EH (cell line): ENCODE measurements around the gene RIC8B.

Experiments
- DNase-seq: peaks from one replicate; pipeline ENCODE4 v3.0.0-alpha.2; 2015; ENCODE audit warnings: low read depth

Gene RIC8B

DNA sequence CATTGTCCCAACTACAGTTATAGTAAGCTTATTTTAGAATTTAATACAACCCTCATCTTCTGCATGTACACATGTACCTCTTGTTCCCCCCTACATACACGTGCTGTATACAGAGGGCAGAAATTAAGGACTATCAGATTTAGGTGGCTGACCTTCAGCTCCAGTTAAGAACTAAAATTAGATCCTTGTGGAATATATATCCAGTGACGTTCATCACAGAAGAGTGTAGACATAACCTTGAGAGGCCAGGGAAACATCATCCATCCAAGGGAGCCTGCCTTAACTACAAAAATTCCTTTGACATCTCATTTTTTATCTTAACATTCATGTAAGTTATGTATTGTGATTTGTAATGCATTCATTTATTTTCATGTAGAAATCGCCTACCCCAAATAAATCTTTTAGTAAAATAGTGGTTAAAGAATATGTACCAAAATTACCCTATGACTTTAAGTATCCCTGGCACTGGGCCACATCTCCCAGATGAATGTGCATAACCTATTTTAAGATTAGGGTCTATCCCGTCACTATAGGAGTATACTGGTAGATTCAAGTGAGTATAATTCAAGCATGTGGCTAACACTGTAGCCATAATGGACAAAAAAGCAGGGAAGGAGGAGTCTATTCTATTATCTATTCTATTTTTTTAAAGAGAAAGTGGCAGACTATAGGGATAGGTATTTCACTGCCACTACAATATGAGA, 27.5 kb downstream of the RIC8B start:
- DNase-seq, result no peak

DNA sequence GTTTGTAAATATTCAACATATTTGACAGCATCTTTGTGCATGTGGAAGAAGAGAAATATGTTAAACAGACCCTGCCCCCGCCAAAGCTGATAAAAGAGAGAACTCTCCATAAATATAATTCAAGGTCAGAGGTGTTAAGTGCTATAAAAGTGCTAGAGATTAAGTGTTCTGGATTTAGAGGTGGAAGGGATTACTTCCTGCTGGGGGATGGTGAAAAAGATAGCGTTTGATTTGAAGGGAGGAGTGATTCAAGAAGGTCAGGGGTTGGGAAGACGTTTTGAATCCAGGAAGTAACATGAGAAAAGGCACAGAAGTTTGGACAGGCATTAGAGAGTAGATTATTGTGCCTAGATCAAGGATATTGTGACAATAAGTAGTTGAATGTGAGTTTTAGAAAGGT, 30.2 kb downstream of the RIC8B start:
- DNase-seq, result no peak

- peak; percentile 4 for DNase-seq
These were observed 40.2 kb downstream of the RIC8B start for GRCh38 chr12:106814714-106815113.

- DNase-seq, result no peak
These were observed 41.3 kb downstream of the RIC8B start for GRCh38 chr12:106815741-106816140.

DNA sequence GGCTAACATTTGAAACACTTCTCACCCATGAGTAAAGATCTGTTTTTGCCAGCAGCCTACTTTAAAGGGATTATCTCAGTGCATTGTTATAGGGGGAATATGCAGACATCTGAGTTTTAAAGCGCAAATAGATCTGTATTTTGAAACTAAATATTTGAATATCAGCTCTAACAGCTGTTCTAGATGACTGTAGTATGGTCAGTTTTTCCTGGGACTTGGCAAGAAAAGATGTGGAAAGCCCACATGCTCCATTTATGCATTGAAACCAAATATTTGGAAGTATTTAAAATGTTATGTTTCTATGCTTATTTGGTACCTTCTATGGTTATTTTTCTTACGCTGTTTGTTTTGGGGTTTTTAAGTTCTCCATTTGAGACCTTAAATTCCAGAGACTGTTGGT, 41.7 kb downstream of the RIC8B start:
- no peak for DNase-seq

- no peak for DNase-seq
These were observed 45.5 kb downstream of the RIC8B start for GRCh38 chr12:106819991-106820390.

DNA sequence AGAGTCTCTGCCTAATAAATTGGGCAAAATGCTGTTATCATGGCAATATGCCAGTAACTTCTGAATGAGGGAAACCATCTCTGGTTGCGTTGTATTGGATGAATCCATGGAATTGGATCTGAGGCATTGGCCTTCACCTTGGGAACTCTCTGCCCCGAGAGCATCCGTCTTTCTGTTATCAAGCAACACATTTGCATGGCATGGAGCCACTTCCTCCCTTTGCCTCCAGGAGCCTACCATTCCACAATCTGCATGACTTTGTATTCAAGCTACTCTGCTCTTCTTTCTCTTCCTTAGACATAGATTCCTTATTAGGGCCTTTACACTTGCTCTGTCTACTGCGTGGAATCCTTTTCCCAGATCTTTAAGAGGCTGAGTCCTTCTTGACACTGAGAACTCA, 57.2 kb downstream of the RIC8B start:
- DNase-seq, result no peak

DNA sequence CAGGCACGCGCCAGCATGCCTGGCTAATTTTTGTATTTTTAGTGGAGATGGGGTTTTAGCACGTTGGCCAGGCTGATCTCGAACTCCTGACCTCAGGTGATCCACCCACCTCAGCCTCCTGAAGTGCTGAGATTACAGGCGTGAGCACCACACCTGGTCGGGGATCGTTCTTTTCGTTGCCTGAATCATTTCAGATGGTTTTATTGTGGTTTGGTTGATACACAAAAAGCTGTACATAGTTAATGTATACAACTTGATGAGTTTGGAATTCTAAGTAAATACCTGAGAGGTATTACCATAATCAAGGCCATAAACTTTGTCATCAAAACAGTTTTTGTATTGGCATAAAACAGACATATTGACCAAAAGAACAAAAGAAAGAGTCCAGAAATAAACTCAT, 63.3 kb downstream of the RIC8B start:
- DNase-seq, result no peak

GRCh38 chr12:106839333-106839732, 64.9 kb downstream of the RIC8B start:
- DNase-seq, result no peak

DNA sequence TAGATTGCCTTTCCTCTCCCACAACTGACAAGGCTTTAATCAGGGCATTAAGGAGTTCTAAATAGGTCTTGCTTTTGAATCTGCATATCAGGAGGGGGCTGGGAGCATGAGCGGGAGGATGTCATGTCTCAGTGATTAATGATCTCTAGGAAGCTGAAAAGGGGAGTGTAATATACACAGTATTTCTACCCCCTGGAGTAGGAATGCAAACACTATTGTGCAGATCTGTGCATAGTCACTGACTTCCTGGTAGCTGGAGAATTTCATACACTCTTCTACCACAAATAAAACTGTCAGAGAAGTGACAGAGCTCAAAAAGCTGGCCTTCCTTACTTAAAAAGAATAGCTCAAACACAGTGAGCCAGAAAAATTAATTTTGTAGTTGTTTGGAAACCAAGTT, 65.8 kb downstream of the RIC8B start:
- DNase-seq, result peak; percentile 85

- DNase-seq, result peak; percentile 66
These were observed 67.2 kb downstream of the RIC8B start for GRCh38 chr12:106841510-106842302.

DNA sequence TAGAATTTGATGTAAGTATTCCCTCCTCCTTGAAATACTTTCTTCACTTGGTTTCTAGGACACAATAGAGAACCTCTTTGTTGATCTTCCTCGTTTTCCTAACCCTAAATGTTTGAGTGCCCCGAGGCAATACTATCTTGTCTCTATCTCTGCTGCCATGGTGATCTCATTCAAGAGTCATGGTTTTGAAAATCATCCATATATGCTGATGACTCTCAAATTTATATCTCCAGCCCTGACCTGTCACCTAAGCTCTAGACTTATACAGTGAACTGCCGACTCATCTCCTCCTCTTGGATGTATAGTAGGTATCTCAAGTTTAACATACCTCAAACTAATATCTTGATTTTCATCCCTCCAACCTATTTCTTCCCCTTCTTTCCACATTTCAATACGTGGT, 71.4 kb downstream of the RIC8B start:
- peak; percentile 40 for DNase-seq

DNA sequence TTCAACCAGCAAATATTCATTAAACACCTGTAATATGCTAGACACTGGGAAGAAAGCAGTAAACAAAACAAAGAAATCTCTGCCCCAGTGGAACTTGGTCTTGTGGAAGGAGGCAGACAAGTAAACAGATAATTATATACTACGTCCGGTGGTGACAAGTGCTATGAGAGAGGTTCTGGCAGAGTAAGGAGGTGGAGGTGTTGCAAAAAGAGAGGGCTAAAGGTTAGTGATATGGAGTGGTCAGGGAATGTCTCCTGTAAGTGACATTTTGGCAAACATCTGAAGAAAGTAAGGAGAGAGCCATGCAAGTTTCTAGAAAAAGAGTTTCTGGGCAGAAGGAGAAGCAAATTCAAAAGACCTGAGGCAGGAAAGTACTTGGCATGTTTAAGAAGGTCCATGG, 73.4 kb downstream of the RIC8B start:
- no peak for DNase-seq

- no peak for DNase-seq
These were observed 76.8 kb downstream of the RIC8B start for GRCh38 chr12:106851306-106851705.

DNA sequence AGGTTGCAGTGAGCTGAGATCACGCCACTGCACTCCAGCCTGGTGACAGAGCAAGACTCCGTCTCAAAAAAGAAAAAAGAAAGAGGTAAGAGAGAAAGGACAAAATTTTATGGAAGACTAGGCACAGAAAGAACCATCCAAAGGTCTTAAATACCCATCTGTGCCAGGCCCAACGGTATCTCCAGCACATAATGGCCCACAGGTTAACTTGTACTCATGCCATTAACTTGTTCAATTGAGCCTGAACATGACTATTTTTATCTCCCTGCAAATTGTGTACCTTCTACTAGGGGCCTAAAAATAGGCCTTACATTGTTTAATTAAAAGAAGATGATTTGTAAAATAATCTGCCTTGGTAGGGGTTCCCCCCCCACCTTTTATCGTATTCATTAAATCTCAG, 80.2 kb downstream of the RIC8B start:
- no peak for DNase-seq

DNA sequence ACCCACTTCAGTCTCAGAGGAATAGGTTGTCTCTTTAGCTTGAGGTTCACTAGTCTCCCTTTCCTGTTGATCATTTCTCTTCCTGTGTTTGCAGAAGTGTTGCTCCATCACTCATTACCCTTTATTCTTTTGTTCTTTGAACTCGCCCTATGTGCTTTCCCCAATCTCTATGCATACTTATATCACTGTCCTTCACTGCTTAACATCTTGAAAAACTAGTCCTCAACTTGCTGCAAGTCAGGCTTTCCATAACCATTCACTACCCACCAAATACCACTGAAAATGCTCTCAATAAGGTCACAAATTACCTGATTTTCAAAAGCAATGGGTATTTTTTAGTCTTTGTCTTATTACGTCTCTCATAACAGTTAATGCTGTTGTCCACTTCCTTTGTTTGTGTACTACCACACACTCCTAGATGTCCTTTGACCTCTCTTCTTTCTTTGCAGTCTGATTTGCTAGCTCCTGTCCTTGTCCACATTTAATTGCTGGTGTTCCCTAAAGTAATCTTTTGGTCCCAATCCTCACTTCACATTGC, 80.8 kb downstream of the RIC8B start:
- DNase-seq, result no peak

DNA sequence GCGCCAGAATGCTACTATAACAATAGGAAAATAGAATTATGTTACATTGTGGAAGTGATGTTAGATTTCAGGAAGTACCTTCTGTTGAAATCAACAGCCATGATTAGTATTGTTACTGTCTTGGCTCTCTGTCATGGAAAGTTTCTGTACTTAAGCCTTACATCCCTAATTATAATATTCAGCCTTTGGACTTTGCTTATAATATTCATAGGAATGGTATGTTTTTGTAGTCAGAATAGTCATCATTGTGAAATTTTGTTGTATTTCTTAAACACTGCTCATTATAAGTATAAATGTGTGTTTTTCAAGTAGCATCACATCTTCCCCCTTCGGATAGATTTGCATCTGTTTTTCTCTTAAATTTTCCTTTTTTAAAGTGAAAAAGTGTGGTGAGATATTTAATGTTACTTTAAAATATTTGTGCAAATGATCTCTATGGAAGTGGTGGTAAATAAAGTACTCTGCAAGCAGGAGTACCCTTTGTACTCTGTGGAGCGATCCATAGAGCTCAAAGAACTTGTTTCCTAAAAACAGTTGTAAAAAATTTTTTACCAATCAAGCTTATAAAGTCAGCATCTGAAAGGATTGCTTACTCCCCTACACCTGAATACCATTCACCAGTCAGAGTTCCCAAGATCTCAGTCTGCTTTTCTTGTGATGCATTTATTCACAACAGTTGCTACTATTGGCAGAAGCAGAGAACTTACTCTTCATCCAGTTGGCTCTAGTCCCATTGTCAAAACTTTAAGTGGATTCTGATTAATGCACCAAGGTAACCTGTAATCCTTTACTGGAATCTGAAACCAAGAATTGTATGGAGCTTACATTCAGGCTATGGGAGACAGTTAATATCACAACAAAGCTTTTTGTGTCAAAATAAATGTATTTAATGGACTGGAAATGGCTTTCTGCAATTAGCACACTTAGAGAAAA, 87.8 kb downstream of the RIC8B start:
- DNase-seq, result peak; percentile 86

DNA sequence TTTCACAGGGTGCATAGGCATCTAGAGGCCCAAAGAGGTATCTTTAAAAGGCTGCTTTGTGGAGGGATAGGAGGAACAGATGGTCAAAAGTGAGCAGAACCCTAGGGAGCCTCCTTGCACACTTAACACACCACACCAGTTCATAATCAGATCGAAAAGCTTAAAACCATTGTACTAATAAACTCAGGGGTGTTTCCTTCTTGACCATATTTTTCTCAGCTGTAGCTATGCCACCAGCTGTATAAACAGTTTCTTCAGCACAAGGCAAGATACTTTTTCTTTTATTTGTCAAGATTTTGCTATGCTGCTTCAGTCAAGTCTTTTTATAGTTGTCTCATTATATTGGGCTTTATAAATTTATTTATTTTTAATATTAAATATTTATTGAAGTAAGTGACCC, 88.7 kb downstream of the RIC8B start:
- DNase-seq, result no peak

DNA sequence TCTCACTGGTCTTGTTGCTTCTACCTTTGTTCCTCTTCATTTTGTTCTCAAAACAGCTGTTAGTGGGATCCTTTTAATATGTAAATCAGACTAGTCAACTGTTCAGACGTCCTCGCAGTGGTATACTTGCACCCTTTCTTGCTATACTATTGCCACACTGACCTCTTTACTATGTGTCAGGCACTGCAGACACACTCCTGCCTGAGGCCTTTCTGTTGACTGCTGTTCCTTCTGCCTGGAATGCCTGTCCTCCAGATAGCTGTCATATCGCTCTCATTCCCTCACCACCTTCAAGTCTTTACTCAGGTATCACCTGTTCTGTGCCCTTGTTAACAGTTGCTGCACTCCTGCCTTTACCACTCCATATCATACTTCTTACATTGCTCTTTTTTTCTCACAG, 91.2 kb downstream of the RIC8B start:
- no peak for DNase-seq

- DNase-seq, result peak; percentile 53
These were observed 92.1 kb downstream of the RIC8B start for GRCh38 chr12:106866426-106867080.

DNA sequence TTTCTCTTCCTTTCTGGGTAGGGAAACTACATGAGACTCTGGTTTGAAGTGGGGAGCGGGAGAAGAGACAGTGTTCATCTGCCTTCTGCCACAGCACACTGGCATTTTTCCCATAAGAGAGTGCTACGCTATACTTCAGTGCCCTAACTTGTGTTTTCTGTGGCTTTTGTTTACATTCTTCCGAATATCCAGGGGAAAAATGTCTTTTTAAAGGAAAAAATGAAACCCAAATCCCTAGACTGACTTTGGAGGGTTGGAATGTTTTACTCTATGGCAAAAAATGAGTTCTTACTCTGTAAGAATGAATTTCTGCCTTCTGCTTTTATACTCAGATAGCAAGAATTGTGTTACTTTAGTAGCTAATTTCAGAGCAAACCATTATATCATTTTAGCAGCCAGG, 93.2 kb downstream of the RIC8B start:
- DNase-seq, result no peak
